Naive thymus-derived CD4-positive, alpha-beta T cell (primary cell): ENCODE measurements around the gene PTPMT1. TPM values are rescaled to one million over a fixed set of nuclear protein-coding genes. Genes with fewer than 3 reads are reported as not detected.
"Not testable (repeated sequence)": the region's sequence is repeated elsewhere in the genome, so short reads cannot be mapped to it uniquely, and the experiment has no call there.

Source experiments
- ATAC-seq: fragments of 150-1000 bp; cut with Tn5 transposase; 2 replicates; pipeline ENCODE4 v1.10.0; 2021; ENCODE audit warnings: mild to moderate bottlenecking, moderate library complexity
- CTCF ChIA-PET: fragments of 350-600 bp; sonication (Branson Sonifier 250); formaldehyde crosslinking; loops from one replicate; lab custom pipeline; 2021; ENCODE audit warnings: antibody characterized with exemption; lab: Charles Lee
- POLR2A ChIA-PET: fragments of 350-600 bp; sonication (Branson Sonifier 250); formaldehyde crosslinking; loops from one replicate; lab custom pipeline; 2021; ENCODE audit warnings: antibody characterized with exemption, inconsistent platforms; lab: Charles Lee
- DNase-seq, 9 donors: peaks; one replicate each; pipeline versions ENCODE4 v3.0.0 to v3.0.0-alpha.2; 2020 to 2022; ENCODE audit warnings: mixed read lengths in 1 of 9
- H3K27ac ChIP-seq: one replicate; pipeline ENCODE4 v1.7.0; 2013; ENCODE audit warnings: mild to moderate bottlenecking, low read depth, low read length, moderate library complexity
- H3K27me3 ChIP-seq, 2 donors: one replicate each; pipeline ENCODE4 v1.7.0; 2013; ENCODE audit warnings: low read length in 2 of 2, mild to moderate bottlenecking in 2 of 2, moderate library complexity in 2 of 2; ENCODE audit not compliant: control insufficient read depth in 2 of 2, insufficient read depth in 2 of 2
- H3K36me3 ChIP-seq, 3 experiments: 1 replicate in 2 of 3; 2 replicates in 1 of 3; pipeline ENCODE4 v1.7.0; 2013; ENCODE audit warnings: low read length in 3 of 3, mild to moderate bottlenecking in 3 of 3, moderate library complexity in 1 of 3; ENCODE audit not compliant: insufficient read depth in 3 of 3, control insufficient read depth in 2 of 3
- H3K4me1 ChIP-seq, 2 donors: one replicate each; pipeline ENCODE4 v1.7.0; 2013; ENCODE audit warnings: low read length in 2 of 2, mild to moderate bottlenecking in 2 of 2, moderate library complexity in 1 of 2; ENCODE audit not compliant: control insufficient read depth in 2 of 2, insufficient read depth in 2 of 2
- H3K4me3 ChIP-seq: 2 replicates; pipeline ENCODE4 v1.7.0; 2013; ENCODE audit warnings: mild to moderate bottlenecking, low read length
- H3K9me3 ChIP-seq, 3 experiments: 1 replicate in 2 of 3; 2 replicates in 1 of 3; pipeline ENCODE4 v1.7.0; 2013; ENCODE audit warnings: low read length in 3 of 3; ENCODE audit not compliant: control insufficient read depth in 2 of 3
- H3K27ac Mint-ChIP-seq, 9 donors: one replicate each; pipeline ENCODE4 v1.8.0; 2020 to 2022; ENCODE audit warnings: mixed read lengths in 9 of 9, mild to moderate bottlenecking in 8 of 9, moderate library complexity in 5 of 9, inconsistent platforms in 2 of 9
- H3K27me3 Mint-ChIP-seq, 5 donors: one replicate each; pipeline ENCODE4 v1.8.0; 2021 to 2022; ENCODE audit warnings: mixed read lengths in 5 of 5, mild to moderate bottlenecking in 1 of 5
- H3K36me3 Mint-ChIP-seq, 5 donors: one replicate each; pipeline ENCODE4 v1.8.0; 2020 to 2022; ENCODE audit warnings: mixed read lengths in 5 of 5, mild to moderate bottlenecking in 3 of 5, inconsistent platforms in 1 of 5
- H3K4me1 Mint-ChIP-seq, 7 donors: one replicate each; pipeline ENCODE4 v1.8.0; 2020 to 2022; ENCODE audit warnings: mixed read lengths in 7 of 7, mild to moderate bottlenecking in 3 of 7, inconsistent platforms in 1 of 7
- H3K4me3 Mint-ChIP-seq, 10 donors: one replicate each; pipeline ENCODE4 v1.8.0; 2020 to 2022; ENCODE audit warnings: mild to moderate bottlenecking in 10 of 10, mixed read lengths in 10 of 10, moderate library complexity in 6 of 10, inconsistent platforms in 2 of 10
- H3K9me3 Mint-ChIP-seq, 11 donors: one replicate each; pipeline ENCODE4 v1.8.0; 2020 to 2022; ENCODE audit warnings: mixed read lengths in 11 of 11, mild to moderate bottlenecking in 4 of 11, inconsistent platforms in 1 of 11, moderate library complexity in 1 of 11
- intact Hi-C, 2 donors: fragments of 100-400 bp; cut with micrococcal nuclease; formaldehyde crosslinking; loops; one replicate each; pipeline ENCODE4 v1.15.1; 2023
- polyA plus RNA-seq, 2 donors: library from polyadenylated mRNA; unstranded; fragments of 300-500 nt; fragmentation: Illumina TruSeq; gene quantifications; one replicate each; pipeline ENCODE4 v1.2.3, GENCODE V29; 2021
- total RNA-seq, 6 experiments: library from RNA in 5 of 6; stranded (reverse) in 5 of 6; gene quantifications; 1 replicate in 5 of 6; 2 replicates in 1 of 6; pipeline ENCODE4 v1.2.3 and lab custom pipeline; 2021 to 2026

Gene PTPMT1
- total and polyA plus RNA-seq, 7 experiments from 2014 or later = 20.5 to 72.9 (median 24.1) TPM

DNA sequence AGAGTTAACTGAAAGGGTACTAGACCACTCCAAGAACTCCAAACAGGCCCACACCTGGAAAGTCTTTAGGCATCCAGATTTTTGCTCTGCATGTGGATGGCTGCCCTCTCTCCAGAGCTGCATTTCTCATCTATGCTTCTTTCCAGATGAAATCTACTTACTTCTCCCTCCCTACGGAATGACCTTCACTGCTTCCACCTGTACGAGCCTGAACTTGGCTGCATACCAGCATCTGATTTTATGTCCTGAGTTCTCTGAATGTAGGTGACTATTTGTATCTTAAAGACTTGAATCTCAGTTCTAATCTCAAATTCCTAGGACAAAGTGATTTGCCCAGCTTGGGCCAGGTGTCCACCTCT lies 25.7 kb upstream of the PTPMT1 start:
- ChIA-PET CTCF (interaction anchor here (0.7 kb wide), 1 partner anchor 39 kb away, joined by 3 read pairs; no protein-coding TSS in a partner anchor), POLR2A (interaction anchor here (0.6 to 1.4 kb wide), 3 partner anchors 12 to 39 kb away, joined by 3 read pairs; partner anchors contain the start of genes KBTBD4 and NDUFS3)
- Histone ChIP-seq H3K36me3 (peaks cover 0 to 6% (median 0%) of the 10 kb centered on the region in 3 experiments), H3K4me3 (no peak overlapping the region), H3K4me1 (peaks cover 23 to 36% of the 10 kb centered on the region in 2 donors), H3K27ac (no peak overlapping the region), H3K27me3 (no peaks in the 10 kb centered on the region), H3K9me3 (no peaks in the 10 kb centered on the region)
- DNase-seq (no peak), ATAC-seq (no peak)
- Mint-ChIP-seq H3K9me3 (peaks cover 0 to 3% (median 0%) of the 10 kb centered on the region in 11 donors), H3K4me3 (peak overlapping the region in 8 of 10 donors; percentile 7 to 77 (median 59)), H3K27ac (peak overlapping the region in 7 of 9 donors; percentile 7 to 82 (median 69)), H3K36me3 (peaks cover 4 to 14% (median 8%) of the 10 kb centered on the region in 5 donors), H3K4me1 (peaks cover 39 to 90% (median 75%) of the 10 kb centered on the region in 7 donors), H3K27me3 (no peaks in the 10 kb centered on the region)
- intact Hi-C loops = loop anchor here in 1 of 2 donors (10.0 kb wide), 1 partner anchor 55 kb away; the partner anchor contains the start of gene C1QTNF4

DNA sequence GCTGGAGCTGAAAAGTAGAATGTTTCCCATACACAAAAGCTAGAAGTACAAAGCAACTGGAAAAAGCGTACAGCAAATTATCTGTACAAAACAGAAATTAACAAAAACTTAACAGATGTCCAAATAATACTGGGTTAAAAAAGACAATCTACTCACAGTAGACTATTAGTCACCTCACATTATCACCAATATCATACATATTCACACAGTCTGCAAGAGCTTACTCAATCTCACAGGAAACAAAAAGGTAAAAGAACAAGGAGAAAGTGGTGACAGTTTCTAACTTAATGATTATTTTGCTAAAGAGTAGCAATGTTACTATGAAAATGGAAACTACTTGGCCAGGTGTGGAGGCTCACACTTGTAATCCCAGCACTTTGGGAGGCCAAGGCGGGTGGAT lies 24.3 kb upstream of the PTPMT1 start:
- peak overlapping the region in 8 of 10 donors; percentile 36 to 77 (median 60) for H3K4me3 Mint-ChIP-seq
- DNase-seq (no peak), ATAC-seq (no peak)
- ChIA-PET CTCF (interaction anchor here (1.1 kb wide), 1 partner anchor 15 kb away, joined by 3 read pairs; no protein-coding TSS in a partner anchor), POLR2A (interaction anchor here (1.4 kb wide), 1 partner anchor 38 kb away, joined by 3 read pairs; the partner anchor contains the start of genes KBTBD4 and NDUFS3)
- peaks cover 4 to 12% (median 8%) of the 10 kb centered on the region in 5 donors for H3K36me3 Mint-ChIP-seq
- H3K9me3 Mint-ChIP-seq = peaks cover 0 to 3% (median 0%) of the 10 kb centered on the region in 11 donors
- intact Hi-C loops = no loop called here
- Histone ChIP-seq H3K9me3 (no peaks in the 10 kb centered on the region), H3K4me3 (no peak overlapping the region), H3K27me3 (no peaks in the 10 kb centered on the region), H3K27ac (no peak overlapping the region), H3K36me3 (peaks cover 0 to 3% (median 0%) of the 10 kb centered on the region in 3 experiments), H3K4me1 (peaks cover 23 to 36% of the 10 kb centered on the region in 2 donors)
- peaks cover 36 to 92% (median 67%) of the 10 kb centered on the region in 7 donors for H3K4me1 Mint-ChIP-seq
- H3K27me3 Mint-ChIP-seq = no peaks in the 10 kb centered on the region
- peak overlapping the region; percentile 14 to 86 (median 72) for H3K27ac Mint-ChIP-seq

- Mint-ChIP-seq H3K4me3 (peak overlapping the region in 1 of 10 donors; percentile 34), H3K36me3 (peaks cover 3 to 12% (median 4%) of the 10 kb centered on the region in 5 donors), H3K27me3 (no peaks in the 10 kb centered on the region), H3K9me3 (no peaks in the 10 kb centered on the region), H3K4me1 (peaks cover 40 to 92% (median 67%) of the 10 kb centered on the region in 7 donors), H3K27ac (no peak overlapping the region)
- DNase-seq (no peak), ATAC-seq (no peak)
- Histone ChIP-seq H3K4me1 (peaks cover 34 to 36% of the 10 kb centered on the region in 2 donors), H3K36me3 (peaks cover 0 to 4% (median 0%) of the 10 kb centered on the region in 3 experiments), H3K27ac (no peak overlapping the region), H3K27me3 (no peaks in the 10 kb centered on the region), H3K4me3 (no peak overlapping the region), H3K9me3 (no peaks in the 10 kb centered on the region)
- POLR2A ChIA-PET = no interaction called here
- intact Hi-C loops = no loop called here
- CTCF ChIA-PET = no interaction called here
Measured at GRCh38 chr11:47545298-47545697, 20.1 kb upstream of the PTPMT1 start.

GRCh38 chr11:47546274-47546673 lies 19.1 kb upstream of the PTPMT1 start:
- H3K9me3 ChIP-seq, ATAC-seq, H3K27me3 ChIP-seq, H3K36me3 ChIP-seq, H3K27ac ChIP-seq, DNase-seq, H3K4me3 ChIP-seq, H3K9me3 Mint-ChIP-seq, intact Hi-C loops, H3K27me3 Mint-ChIP-seq: not testable (repeated sequence)
- Mint-ChIP-seq H3K36me3 (peaks cover 0 to 11% (median 5%) of the 10 kb centered on the region in 5 donors), H3K27ac (peak overlapping the region in 1 of 9 donors; percentile 14), H3K4me3 (peak overlapping the region in 3 of 10 donors; percentile 20 to 53 (median 21)), H3K4me1 (peaks cover 42 to 92% (median 67%) of the 10 kb centered on the region in 7 donors)
- peaks cover 37 to 45% of the 10 kb centered on the region in 2 donors for H3K4me1 ChIP-seq
- POLR2A ChIA-PET = interaction anchor here (0.7 kb wide), 1 partner anchor 12 kb away, joined by 4 read pairs; no protein-coding TSS in a partner anchor
- CTCF ChIA-PET = interaction anchor here (0.7 kb wide), 1 partner anchor 394 kb away, joined by 3 read pairs; no protein-coding TSS in a partner anchor

DNA sequence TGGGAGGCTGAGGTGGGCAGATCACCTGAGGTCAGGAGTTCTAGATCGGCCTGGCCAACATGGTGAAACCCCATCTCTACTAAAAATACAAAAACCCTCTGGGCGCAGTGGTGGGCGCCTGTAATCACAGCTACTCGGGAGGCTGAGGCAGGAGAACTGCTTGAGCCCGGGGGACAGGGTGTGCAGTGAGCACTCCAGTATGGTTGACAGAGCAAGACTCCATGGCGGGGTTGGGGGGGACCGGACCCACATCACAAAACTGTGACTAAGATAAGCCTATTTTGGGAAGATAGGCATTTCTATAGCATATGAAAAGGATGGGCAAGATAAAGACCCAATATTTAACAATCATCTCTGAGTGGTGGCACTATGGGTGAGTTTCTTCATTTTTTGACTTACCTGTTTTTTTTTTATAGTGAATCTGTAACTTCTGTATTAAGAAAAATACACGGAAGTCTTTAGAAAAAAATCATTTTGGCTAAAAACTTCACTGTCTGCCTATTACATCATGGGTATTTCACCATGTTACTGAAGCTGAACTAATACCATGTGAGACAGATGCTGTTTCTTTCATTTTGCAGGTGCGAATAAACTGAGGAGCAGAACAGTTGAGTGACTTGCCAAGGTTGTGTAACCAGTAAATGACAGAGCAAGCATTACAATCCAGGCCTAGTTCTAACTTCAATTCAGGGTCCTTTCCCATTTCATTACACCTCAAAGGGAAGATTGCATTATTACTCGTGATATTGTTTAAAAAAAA lies 14.9 kb upstream of the PTPMT1 start:
- no peaks in the 10 kb centered on the region for H3K27me3 ChIP-seq
- DNase-seq (no peak), ATAC-seq (no peak)
- H3K27ac ChIP-seq = peak overlapping the region; percentile 89
- Mint-ChIP-seq H3K4me1 (peaks cover 42 to 77% (median 55%) of the 10 kb centered on the region in 7 donors), H3K4me3 (peak overlapping the region; percentile 51 to 100 (median 96)), H3K36me3 (peaks cover 0 to 16% (median 7%) of the 10 kb centered on the region in 5 donors), H3K27ac (peak overlapping the region in 8 of 9 donors; percentile 7 to 97 (median 79)), H3K27me3 (no peaks in the 10 kb centered on the region), H3K9me3 (peaks cover 0 to 2% (median 0%) of the 10 kb centered on the region in 11 donors)
- H3K4me1 ChIP-seq = peaks cover 32 to 34% of the 10 kb centered on the region in 2 donors
- H3K9me3 ChIP-seq = no peaks in the 10 kb centered on the region
- H3K36me3 ChIP-seq = peaks cover 0 to 4% (median 0%) of the 10 kb centered on the region in 3 experiments
- intact Hi-C loops = loop anchor here (5.0 to 10.0 kb wide), 8 partner anchors 38 to 1633 kb away; partner anchors contain the start of genes AGBL2 (in 1 of the 2), ARFGAP2 (in 1 of the 2), ATG13 (in 1 of the 2) and CKAP5 (in 1 of the 2)
- H3K4me3 ChIP-seq = peak overlapping the region; percentile 87
- ChIA-PET POLR2A (interaction anchor here (0.9 to 7.3 kb wide), 3 partner anchors 15 to 28 kb away, joined by 4 to 38 read pairs (median 25); partner anchors contain the start of genes KBTBD4, NDUFS3 and PTPMT1), CTCF (no interaction called here)

- Histone ChIP-seq H3K4me1 (peaks cover 32 to 34% of the 10 kb centered on the region in 2 donors), H3K27me3 (no peaks in the 10 kb centered on the region), H3K4me3 (peak overlapping the region; percentile 87), H3K36me3 (peaks cover 0 to 4% (median 0%) of the 10 kb centered on the region in 3 experiments), H3K27ac (peak overlapping the region; percentile 89), H3K9me3 (no peaks in the 10 kb centered on the region)
- Mint-ChIP-seq H3K27ac (peak overlapping the region; percentile 66 to 97 (median 91)), H3K36me3 (peaks cover 0 to 16% (median 7%) of the 10 kb centered on the region in 5 donors), H3K4me1 (peaks cover 42 to 71% (median 55%) of the 10 kb centered on the region in 7 donors), H3K4me3 (peak overlapping the region; percentile 93 to 100 (median 96)), H3K9me3 (peaks cover 0 to 2% (median 0%) of the 10 kb centered on the region in 11 donors), H3K27me3 (no peaks in the 10 kb centered on the region)
- DNase-seq = no peak
- ChIA-PET POLR2A (interaction anchor here (0.8 to 7.3 kb wide), 3 partner anchors 12 to 27 kb away, joined by 3 to 38 read pairs (median 25); partner anchors contain the start of genes KBTBD4, NDUFS3 and PTPMT1), CTCF (no interaction called here)
- ATAC-seq = no peak
- intact Hi-C loops = loop anchor here (5.0 to 10.0 kb wide), 8 partner anchors 39 to 1634 kb away; partner anchors contain the start of genes AGBL2 (in 1 of the 2), ARFGAP2 (in 1 of the 2), ATG13 (in 1 of the 2) and CKAP5 (in 1 of the 2)
Measured at GRCh38 chr11:47551086-47551485, 14.3 kb upstream of the PTPMT1 start.
